Measurements from ENCODE around the gene ANGPT4. TPM values are rescaled to one million over a fixed set of nuclear protein-coding genes. Genes with fewer than 3 reads are reported as not detected.

The ANGPT4 gene
- polyA plus RNA-seq, 3 donors, result 0.07 to 0.14 TPM; not detected in 1

DNA sequence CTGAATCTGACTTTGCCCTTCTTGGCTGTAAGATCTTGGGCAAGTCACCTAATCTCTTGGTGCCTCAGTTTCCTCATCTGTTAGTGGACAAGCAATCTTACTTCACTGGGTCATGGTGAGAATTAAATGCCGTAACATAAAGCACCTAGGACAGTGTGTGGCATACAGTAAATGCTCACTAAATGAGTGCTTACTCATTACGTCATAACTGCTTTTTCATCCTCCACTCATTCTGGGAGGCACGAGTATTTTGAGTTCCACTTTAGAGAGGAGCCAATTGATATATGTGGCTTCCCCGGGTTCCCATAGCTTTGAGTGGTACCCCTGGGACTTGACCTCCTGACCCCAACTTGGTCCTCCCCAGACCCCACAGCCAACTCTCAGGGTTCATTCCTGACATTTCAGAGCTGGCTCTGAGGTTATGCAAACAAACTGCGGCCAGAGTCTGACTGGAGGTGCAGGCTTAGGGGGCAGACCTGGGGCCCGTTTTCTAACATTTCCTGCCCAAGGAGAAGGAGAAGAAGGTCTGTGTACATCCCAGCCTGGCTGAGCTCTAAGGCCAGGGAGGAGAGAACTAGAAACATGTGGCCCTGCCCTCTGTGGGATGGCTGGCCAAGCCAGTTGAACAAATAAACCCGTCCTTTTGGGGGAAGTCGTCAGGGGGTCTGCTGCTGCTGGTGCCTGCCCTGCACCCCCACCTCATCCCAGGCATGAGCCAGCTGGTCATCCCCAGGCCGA is 5.8 kb downstream of the ANGPT4 start:
- H3K36me3 Mint-ChIP-seq, result no peaks in the 10 kb centered on the region
- Histone ChIP-seq H3K9me3 (replicated peaks in 1 of 2; ENCODE audit: control insufficient read depth in 1 of 2, insufficient read depth in 1 of 2, low read length in 2 of 2) (no peaks in the 10 kb centered on the region), H3K4me3 (replicated peaks in 1 of 3; ENCODE audit: low read depth in 2 of 3, low read length in 3 of 3) (no peak overlapping the region), H3K79me2 (ENCODE audit: insufficient read depth, low read length) (no peaks in the 10 kb centered on the region), H3K4me1 (ENCODE audit: control insufficient read depth in 1 of 2, insufficient read depth in 2 of 2, low read length in 2 of 2) (peaks cover 35 to 39% of the 10 kb centered on the region in 2 donors), H3K27ac (ENCODE audit: low read depth in 1 of 2, low read length in 2 of 2) (no peak overlapping the region), H3K4me2 (replicated peaks; ENCODE audit: extremely low read depth, low read length, poor library complexity, severe bottlenecking) (no peak overlapping the region), H4K20me1 (ENCODE audit: insufficient read depth, low read length) (no peaks in the 10 kb centered on the region), H3K27me3 (ENCODE audit: control insufficient read depth in 2 of 2, insufficient read depth in 2 of 2, low read length in 2 of 2) (no peaks in the 10 kb centered on the region), H3K9ac (ENCODE audit: insufficient read depth, low read length, poor library complexity, severe bottlenecking) (no peak overlapping the region), H2AFZ (ENCODE audit: insufficient read depth, low read depth, low read length, poor library complexity, severe bottlenecking) (no peak overlapping the region), H3K36me3 (replicated peaks in 1 of 2; ENCODE audit: control insufficient read depth in 1 of 2, insufficient read depth in 2 of 2, low read length in 2 of 2) (no peaks in the 10 kb centered on the region)
- TF ChIP-seq, protein P1, sequence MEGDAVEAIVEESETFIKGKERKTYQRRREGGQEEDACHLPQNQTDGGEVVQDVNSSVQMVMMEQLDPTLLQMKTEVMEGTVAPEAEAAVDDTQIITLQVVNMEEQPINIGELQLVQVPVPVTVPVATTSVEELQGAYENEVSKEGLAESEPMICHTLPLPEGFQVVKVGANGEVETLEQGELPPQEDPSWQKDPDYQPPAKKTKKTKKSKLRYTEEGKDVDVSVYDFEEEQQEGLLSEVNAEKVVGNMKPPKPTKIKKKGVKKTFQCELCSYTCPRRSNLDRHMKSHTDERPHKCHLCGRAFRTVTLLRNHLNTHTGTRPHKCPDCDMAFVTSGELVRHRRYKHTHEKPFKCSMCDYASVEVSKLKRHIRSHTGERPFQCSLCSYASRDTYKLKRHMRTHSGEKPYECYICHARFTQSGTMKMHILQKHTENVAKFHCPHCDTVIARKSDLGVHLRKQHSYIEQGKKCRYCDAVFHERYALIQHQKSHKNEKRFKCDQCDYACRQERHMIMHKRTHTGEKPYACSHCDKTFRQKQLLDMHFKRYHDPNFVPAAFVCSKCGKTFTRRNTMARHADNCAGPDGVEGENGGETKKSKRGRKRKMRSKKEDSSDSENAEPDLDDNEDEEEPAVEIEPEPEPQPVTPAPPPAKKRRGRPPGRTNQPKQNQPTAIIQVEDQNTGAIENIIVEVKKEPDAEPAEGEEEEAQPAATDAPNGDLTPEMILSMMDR (IDR thresholded peaks at IDR 0.05), result no peak
- no peak for DNase-seq
- peaks cover 0 to 18% (median 8%) of the 10 kb centered on the region in 3 donors for H3K27me3 Mint-ChIP-seq (ENCODE audit: low read depth in 3 of 3)
- intact Hi-C loops (cut with micrococcal nuclease), result no loop called here
- WGBS (ENCODE audit: insufficient coverage), result 54% methylated on average over 7 of the region's 9 CpGs
- H3K9me3 Mint-ChIP-seq, result peaks cover 0 to 3% (median 0%) of the 10 kb centered on the region in 7 donors
- H3K4me3 Mint-ChIP-seq, result no peak overlapping the region
- peaks cover 55% of the 10 kb centered on the region for H3K4me1 Mint-ChIP-seq
- H3K27ac Mint-ChIP-seq, result peak overlapping the region in 3 of 7 donors; percentile 13 to 60 (median 13)

DNA sequence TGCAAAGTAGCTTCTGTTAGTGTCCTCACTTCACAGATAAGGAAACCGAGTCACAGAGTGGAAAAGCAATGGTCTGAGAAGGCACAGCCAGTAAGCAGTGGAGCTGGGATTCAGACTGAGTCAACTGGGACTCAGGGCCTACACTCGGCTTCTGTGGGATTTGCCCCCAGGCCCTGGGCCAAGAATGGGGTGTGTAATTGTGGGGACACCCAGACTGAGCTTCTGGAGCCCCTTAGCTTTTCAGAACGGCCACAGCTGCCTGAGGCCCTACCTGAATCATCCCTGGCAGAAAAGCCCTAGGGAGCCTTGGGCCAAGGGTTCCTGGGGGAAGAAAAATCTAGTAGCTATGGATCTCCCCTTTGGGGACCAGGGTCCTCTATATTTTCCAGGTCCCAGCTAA is 6.5 kb downstream of the ANGPT4 start:
- no peak overlapping the region for H3K4me3 ChIP-seq (replicated peaks in 1 of 3; ENCODE audit: low read depth in 2 of 3, low read length in 3 of 3)
- H3K36me3 ChIP-seq (replicated peaks in 1 of 2; ENCODE audit: control insufficient read depth in 1 of 2, insufficient read depth in 2 of 2, low read length in 2 of 2), result no peaks in the 10 kb centered on the region
- peaks cover 0 to 2% of the 10 kb centered on the region in 2 donors for H3K36me3 Mint-ChIP-seq
- H3K79me2 ChIP-seq (ENCODE audit: insufficient read depth, low read length), result no peaks in the 10 kb centered on the region
- no peaks in the 10 kb centered on the region for H3K9me3 ChIP-seq (replicated peaks in 1 of 2; ENCODE audit: control insufficient read depth in 1 of 2, insufficient read depth in 1 of 2, low read length in 2 of 2)
- H3K4me1 ChIP-seq (ENCODE audit: control insufficient read depth in 1 of 2, insufficient read depth in 2 of 2, low read length in 2 of 2), result peaks cover 35 to 39% of the 10 kb centered on the region in 2 donors
- H3K9me3 Mint-ChIP-seq, result peaks cover 0 to 3% (median 0%) of the 10 kb centered on the region in 7 donors
- peaks cover 55% of the 10 kb centered on the region for H3K4me1 Mint-ChIP-seq
- H3K4me2 ChIP-seq (replicated peaks; ENCODE audit: extremely low read depth, low read length, poor library complexity, severe bottlenecking), result no peak overlapping the region
- no peak overlapping the region for H3K4me3 Mint-ChIP-seq
- no peak overlapping the region for H3K27ac Mint-ChIP-seq
- no peak overlapping the region for H3K27ac ChIP-seq (ENCODE audit: low read depth in 1 of 2, low read length in 2 of 2)
- 95% methylated on average over 3 of the region's 3 CpGs for WGBS (ENCODE audit: insufficient coverage)
- H3K27me3 Mint-ChIP-seq (ENCODE audit: low read depth in 3 of 3), result peaks cover 0 to 17% (median 8%) of the 10 kb centered on the region in 3 donors
- intact Hi-C loops (cut with micrococcal nuclease), result no loop called here
- DNase-seq, result no peak
- TF ChIP-seq, protein P1 (IDR thresholded peaks at IDR 0.05), result no peak
- H2AFZ ChIP-seq (ENCODE audit: insufficient read depth, low read depth, low read length, poor library complexity, severe bottlenecking), result no peak overlapping the region
- H3K9ac ChIP-seq (ENCODE audit: insufficient read depth, low read length, poor library complexity, severe bottlenecking), result no peak overlapping the region
- no peaks in the 10 kb centered on the region for H4K20me1 ChIP-seq (ENCODE audit: insufficient read depth, low read length)
- H3K27me3 ChIP-seq (ENCODE audit: control insufficient read depth in 2 of 2, insufficient read depth in 2 of 2, low read length in 2 of 2), result no peaks in the 10 kb centered on the region
